Measurements from ENCODE around the gene DOHH.

Gene DOHH

DNA sequence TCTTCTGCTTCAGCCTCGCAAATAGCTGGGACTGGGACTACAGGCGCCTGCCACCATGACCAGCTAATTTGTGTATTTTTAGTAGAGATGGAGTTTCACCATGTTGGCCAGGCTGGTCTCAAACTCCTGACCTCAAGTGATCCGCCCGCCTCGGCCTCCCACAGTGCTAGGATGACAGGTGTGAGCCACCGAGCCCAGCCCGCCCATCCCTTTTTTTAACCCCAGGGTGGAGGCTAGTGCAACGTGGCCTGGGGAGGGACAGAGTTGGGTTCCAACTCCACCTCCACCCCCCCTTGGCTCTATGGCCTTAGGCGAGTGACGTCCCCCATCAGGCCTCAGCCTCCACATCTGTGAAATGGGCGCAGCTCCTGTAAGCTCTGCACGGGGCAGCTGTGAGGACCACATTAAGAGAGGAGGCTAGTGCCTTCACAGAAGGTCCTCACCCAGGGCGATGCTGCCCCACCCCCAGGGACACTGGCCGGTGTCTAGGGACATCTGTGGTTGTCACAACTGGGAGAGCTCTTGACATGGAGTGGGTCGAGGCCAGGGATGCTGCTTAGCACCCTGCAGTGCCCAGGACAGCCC lies 57.9 kb downstream of the DOHH start:
- no peak for ATAC-seq
- DNase-seq, result no peak
- Mint-ChIP-seq H3K4me3 (no peak overlapping the region), H3K9me3 (no peaks in the 10 kb centered on the region), H3K27me3 (no peaks in the 10 kb centered on the region), H3K4me1 (peaks cover 14% of the 10 kb centered on the region), H3K27ac (no peak overlapping the region)

- H3K9me3 Mint-ChIP-seq, result no peaks in the 10 kb centered on the region
- H3K4me1 Mint-ChIP-seq, result peaks cover 14% of the 10 kb centered on the region
- H3K27me3 Mint-ChIP-seq, result no peaks in the 10 kb centered on the region
- ATAC-seq (no peak), DNase-seq (no peak)
- no peak overlapping the region for H3K27ac Mint-ChIP-seq
- no peak overlapping the region for H3K4me3 Mint-ChIP-seq
Measured at GRCh38 chr19:3441986-3442329, 58.5 kb downstream of the DOHH start.

DNA sequence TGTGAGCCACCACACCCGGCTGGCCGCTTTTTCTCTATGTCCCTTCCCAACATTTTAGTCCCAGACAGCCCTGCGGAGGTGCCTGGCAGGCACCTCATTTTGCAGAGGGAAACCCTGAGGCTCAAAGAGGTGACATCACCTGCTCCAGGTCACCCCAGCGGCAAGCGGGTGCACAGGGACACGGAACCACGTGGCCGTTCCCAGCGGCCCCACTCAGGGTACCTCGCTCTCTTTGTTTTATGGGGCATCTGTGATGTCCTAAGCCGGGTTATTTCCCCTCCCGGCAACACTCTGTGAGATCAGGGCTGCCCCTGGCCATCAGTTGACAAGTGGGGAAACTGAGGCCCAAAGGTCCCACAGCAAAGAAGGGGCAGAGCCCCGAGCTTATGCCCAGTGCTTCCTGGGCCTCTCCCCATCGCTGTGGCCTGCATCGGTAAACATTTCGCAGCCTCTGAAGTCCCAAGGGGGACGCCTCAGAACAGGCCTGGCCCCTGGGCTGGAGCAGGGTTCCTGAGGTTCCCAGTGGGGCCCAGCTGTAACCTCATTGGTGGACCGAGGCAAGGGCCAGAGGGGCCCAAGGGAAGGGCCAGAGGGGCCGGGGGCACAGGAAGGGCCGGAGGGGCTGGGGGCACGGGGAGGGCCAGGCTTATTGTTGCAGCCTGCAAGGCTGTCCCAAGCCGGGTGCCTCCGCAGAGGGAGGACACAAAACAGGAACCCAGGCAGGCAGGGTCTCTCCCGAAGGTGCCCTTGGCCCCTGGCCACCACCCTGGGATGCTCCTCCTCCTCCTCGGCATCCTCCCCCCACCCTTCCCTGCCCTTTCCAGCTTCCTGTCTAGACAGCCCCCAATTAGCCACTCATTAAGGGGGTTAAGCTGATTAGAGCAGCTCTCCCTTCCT lies 59.1 kb downstream of the DOHH start:
- Mint-ChIP-seq H3K4me1 (peaks cover 14% of the 10 kb centered on the region), H3K9me3 (no peaks in the 10 kb centered on the region), H3K27me3 (no peaks in the 10 kb centered on the region), H3K4me3 (no peak overlapping the region), H3K27ac (no peak overlapping the region)
- DNase-seq (no peak), ATAC-seq (no peak)
